ENCODE results near the gene SPATA31A5.
"Not testable (repeated sequence)": the region's sequence is repeated elsewhere in the genome, so short reads cannot be mapped to it uniquely, and the experiment has no call there.

Gene SPATA31A5
- 0 reads per million in 2 donors for total RNA-seq

DNA sequence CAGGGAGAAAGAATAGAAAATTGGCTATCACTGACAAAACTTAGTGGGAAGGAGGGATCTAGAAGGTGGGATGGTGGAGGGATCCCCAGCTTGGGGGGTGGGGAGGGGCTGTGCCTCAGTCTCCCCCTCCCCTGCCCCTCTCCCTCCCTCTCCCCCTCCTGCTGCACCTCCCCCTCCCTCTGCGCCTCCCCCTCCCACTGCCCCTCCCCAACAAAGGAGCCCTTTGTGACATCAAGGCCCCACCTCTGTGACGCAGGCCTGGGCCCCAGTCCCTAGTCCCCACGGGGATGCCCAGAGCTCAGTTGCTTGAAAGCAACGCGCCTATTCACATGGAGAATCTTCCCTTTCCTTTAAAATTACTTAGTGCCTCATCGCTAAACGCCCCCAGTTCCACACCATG lies at the start of gene SPATA31A5:
SPATA31A5 (plus strand) TSS at position 301 of the 400 bp plus-strand sequence; CDS start at position 330, 29 bp downstream.
- not testable (repeated sequence) for DNase-seq

- not testable (repeated sequence) for DNase-seq
These were observed 48.8 kb downstream of the SPATA31A5 start for GRCh38 chr9:60962990-60963350.

DNA sequence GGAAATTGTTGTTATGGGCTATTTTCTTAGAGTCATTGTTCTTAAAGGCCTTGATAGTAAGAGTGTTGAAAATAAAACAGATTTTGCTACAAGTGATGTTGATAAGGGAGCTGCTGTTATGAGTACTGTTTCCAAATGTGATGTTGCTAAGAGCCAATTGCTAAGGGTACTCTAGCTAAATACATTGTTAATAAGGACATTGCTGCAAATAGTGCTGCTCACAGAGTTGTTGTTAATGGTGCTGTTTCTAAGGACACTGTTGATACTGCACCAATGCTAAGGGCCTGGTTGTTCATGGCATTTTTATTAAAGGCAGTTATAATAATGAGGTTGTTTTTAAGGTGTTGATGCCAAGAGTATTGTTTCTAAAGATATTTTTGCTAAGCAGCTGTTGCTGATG lies 52.2 kb downstream of the SPATA31A5 start:
- not testable (repeated sequence) for DNase-seq
